Fibroblast of lung (primary cell): ENCODE measurements around the gene SOX9. TPM values are rescaled to one million over a fixed set of nuclear protein-coding genes. Genes with fewer than 3 reads are reported as not detected.

Experiments
- DNase-seq, 2 donors: peaks; one replicate each; pipeline versions ENCODE4 v3.0.0 to v3.0.0-alpha.2; 2010; ENCODE audit warnings: low read depth in 2 of 2
- H2AFZ ChIP-seq: 2 replicates; pipeline ENCODE4 v1.5.1; 2012; ENCODE audit warnings: low read length, control low read depth, inconsistent platforms
- H3K27ac ChIP-seq: 2 replicates; pipeline ENCODE4 v1.5.1; 2011; ENCODE audit warnings: low read length, control low read depth; ENCODE audit not compliant: insufficient read depth
- H3K27me3 ChIP-seq: 2 replicates; pipeline ENCODE4 v1.5.1; 2011; ENCODE audit warnings: mild to moderate bottlenecking, low read length; ENCODE audit not compliant: control insufficient read depth, insufficient read depth
- H3K36me3 ChIP-seq: 2 replicates; pipeline ENCODE4 v1.5.1; 2011; ENCODE audit warnings: low read length; ENCODE audit not compliant: control insufficient read depth, insufficient read depth
- H3K4me1 ChIP-seq: 2 replicates; pipeline ENCODE4 v1.5.1; 2011; ENCODE audit warnings: low read length; ENCODE audit not compliant: control insufficient read depth, insufficient read depth; ENCODE audit errors: extremely low read depth
- H3K4me2 ChIP-seq: 2 replicates; pipeline ENCODE4 v1.5.1; 2011; ENCODE audit warnings: low read length, control low read depth; ENCODE audit not compliant: insufficient read depth; ENCODE audit errors: extremely low read depth
- H3K4me3 ChIP-seq, 4 experiments: fragments of 200-600 bp in 1 of 4; sonication (generic) in 1 of 4; replicated peaks in 1 of 4; 2 replicates each; pipeline ENCODE4 v1.5.1; 2011 to 2016; ENCODE audit warnings: low read length in 4 of 4, low read depth in 3 of 4, mild to moderate bottlenecking in 3 of 4, control low read depth in 2 of 4, inconsistent platforms in 1 of 4, mixed read lengths in 1 of 4; ENCODE audit not compliant: insufficient read depth in 1 of 4; ENCODE audit errors: control extremely low read depth in 1 of 4
- H3K79me2 ChIP-seq: 2 replicates; pipeline ENCODE4 v1.5.1; 2012; ENCODE audit warnings: mild to moderate bottlenecking, low read length, inconsistent platforms; ENCODE audit not compliant: control insufficient read depth, insufficient read depth
- H3K9ac ChIP-seq: 2 replicates; pipeline ENCODE4 v1.5.1; 2011; ENCODE audit warnings: mild to moderate bottlenecking, low read length, control low read depth; ENCODE audit not compliant: insufficient read depth
- H3K9me3 ChIP-seq: 2 replicates; pipeline ENCODE4 v1.5.1; 2012; ENCODE audit warnings: low read depth, low read length; ENCODE audit not compliant: control insufficient read depth, insufficient read depth
- H4K20me1 ChIP-seq: 2 replicates; pipeline ENCODE4 v1.5.1; 2011; ENCODE audit warnings: low read length; ENCODE audit not compliant: control insufficient read depth, insufficient read depth; ENCODE audit errors: extremely low read depth
- CTCF ChIP-seq, 2 donors: IDR thresholded peaks in 1 of 2; conservative IDR thresholded peaks in 1 of 2; 1 replicate in 1 of 2; 2 replicates in 1 of 2; pipeline ENCODE4 v1.5.1; 2011 to 2012; ENCODE audit warnings: low read length in 2 of 2, control low read depth in 1 of 2, inconsistent platforms in 1 of 2, low read depth in 1 of 2, mild to moderate bottlenecking in 1 of 2
- EZH2 ChIP-seq: IDR thresholded peaks from 2 replicates; pipeline ENCODE4 v1.5.1; 2012; ENCODE audit warnings: low read length, control low read depth, mild to moderate bottlenecking; ENCODE audit errors: missing control alignments
- polyA plus RNA-seq, 2 donors: library from polyadenylated mRNA; depleted of rRNA in 1 of 2; stranded (reverse) in 1 of 2; unstranded in 1 of 2; fragments of >200 nt; gene quantifications; 2 replicates each; pipeline ENCODE4 v1.2.1, GENCODE V29; 2011 to 2012; ENCODE audit warnings: missing spikeins in 1 of 2
- total RNA-seq: library from RNA; depleted of rRNA; stranded (reverse); fragments of >200 nt; gene quantifications from 2 replicates; pipeline ENCODE4 v1.2.1, GENCODE V29; 2014

The SOX9 gene
- total and polyA plus RNA-seq, 2 donors (not counting 1 experiment from before 2014, with no cell fraction given), result 3.1 to 5.4 TPM

GRCh38 chr17:72169823-72170222 is 49.0 kb downstream of the SOX9 start:
- DNase-seq, result no peak
- Histone ChIP-seq H2AFZ (no peak overlapping the region), H3K27ac (no peak overlapping the region), H3K4me1 (no peaks in the 10 kb centered on the region), H4K20me1 (no peaks in the 10 kb centered on the region), H3K79me2 (no peaks in the 10 kb centered on the region), H3K9me3 (no peaks in the 10 kb centered on the region), H3K4me2 (no peak overlapping the region), H3K9ac (no peak overlapping the region), H3K36me3 (no peaks in the 10 kb centered on the region), H3K27me3 (no peaks in the 10 kb centered on the region), H3K4me3 (no peak overlapping the region)
- TF ChIP-seq CTCF (conservative IDR thresholded peaks at IDR 0.05 in 1 of 2, IDR thresholded peaks at IDR 0.05 in 1 of 2; ENCODE audit: low read depth in 1 of 2, low read length in 2 of 2), result no peak
- no peak for TF ChIP-seq EZH2

DNA sequence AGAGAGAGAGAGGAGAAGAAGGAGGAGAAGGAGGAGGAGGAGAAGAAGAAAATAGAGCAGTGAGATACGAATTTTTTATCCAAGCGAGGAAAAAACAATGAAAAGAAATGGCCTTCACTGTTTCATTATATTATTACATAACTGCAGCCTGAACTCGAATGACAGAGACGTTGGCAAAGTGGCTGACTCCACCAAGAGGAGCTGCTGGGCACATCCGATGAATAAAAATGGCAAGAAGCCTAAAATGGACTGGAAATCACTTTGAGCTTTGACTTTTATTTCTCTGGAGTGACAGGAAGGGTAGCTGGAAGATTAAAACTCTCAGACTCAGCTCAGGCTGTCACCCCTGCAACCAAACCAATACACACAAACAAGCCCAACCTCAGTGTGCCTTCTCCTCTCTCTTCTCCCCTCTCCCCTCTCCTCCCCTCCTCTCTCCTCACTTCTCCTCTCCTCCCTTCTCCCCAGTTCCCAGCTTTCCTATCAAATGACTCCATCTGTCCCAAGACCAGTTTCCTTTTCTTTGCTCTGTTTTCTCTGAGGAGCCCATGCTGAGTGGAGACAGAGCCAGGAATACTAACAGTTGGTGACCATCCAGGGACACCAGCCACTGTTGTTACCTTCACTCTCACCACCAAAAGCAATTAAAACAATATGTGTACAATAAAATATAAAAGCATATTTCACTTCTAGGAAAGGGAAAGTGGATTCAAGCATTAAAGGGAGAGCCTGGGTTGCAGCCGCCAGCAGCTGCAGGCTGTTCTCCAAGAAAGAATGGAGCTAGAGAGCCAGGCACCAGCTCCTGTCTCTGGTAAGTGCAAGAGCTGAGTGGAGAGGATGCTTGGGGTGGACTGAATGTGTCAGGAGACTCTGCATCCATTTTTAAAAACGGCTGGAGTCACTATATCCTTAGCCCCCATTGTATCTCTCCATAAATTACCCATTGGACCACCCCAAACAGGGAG is 51.2 kb downstream of the SOX9 start:
- no peaks in the 10 kb centered on the region for H3K27me3 ChIP-seq
- H4K20me1 ChIP-seq, result no peaks in the 10 kb centered on the region

More for the DNA sequence above, 51.2 kb downstream of the SOX9 start:
- Histone ChIP-seq H3K9me3 (no peaks in the 10 kb centered on the region), H3K9ac (no peak overlapping the region), H3K36me3 (no peaks in the 10 kb centered on the region), H3K4me2 (peak overlapping the region; percentile 44), H3K4me1 (no peaks in the 10 kb centered on the region), H2AFZ (no peak overlapping the region), H3K79me2 (no peaks in the 10 kb centered on the region), H3K4me3 (peak overlapping the region in 1 of 4 experiments; percentile 22), H3K27ac (no peak overlapping the region)
- TF ChIP-seq EZH2, result no peak
- TF ChIP-seq CTCF (conservative IDR thresholded peaks at IDR 0.05 in 1 of 2, IDR thresholded peaks at IDR 0.05 in 1 of 2; ENCODE audit: low read depth in 1 of 2, low read length in 2 of 2), result no peak
- no peak for DNase-seq
